AG09319 (cell line): ENCODE measurements around the gene CARS1.

Experiments
- DNase-seq: peaks from one replicate; pipeline ENCODE4 v3.0.0-alpha.2; 2010; ENCODE audit warnings: low read depth; ENCODE audit errors: extremely low read depth
- CTCF ChIP-seq: IDR thresholded peaks from 2 replicates; pipeline ENCODE4 v1.5.1; 2011; ENCODE audit warnings: low read depth, mild to moderate bottlenecking, inconsistent platforms, low read length, moderate library complexity

CARS1 gene

GRCh38 chr11:3057069-3057963, at the start of gene CARS1:
Gene CARS1, minus strand, starts transcription at chr11:3057423. Its CDS starts 56 bp downstream, at chr11:3057367.
- DNase-seq = peak; percentile 81
- TF ChIP-seq CTCF = no peak

GRCh38 chr11:3105791-3106735, 48.8 kb upstream of the CARS1 start:
- TF ChIP-seq CTCF = no peak
- DNase-seq = no peak

DNA sequence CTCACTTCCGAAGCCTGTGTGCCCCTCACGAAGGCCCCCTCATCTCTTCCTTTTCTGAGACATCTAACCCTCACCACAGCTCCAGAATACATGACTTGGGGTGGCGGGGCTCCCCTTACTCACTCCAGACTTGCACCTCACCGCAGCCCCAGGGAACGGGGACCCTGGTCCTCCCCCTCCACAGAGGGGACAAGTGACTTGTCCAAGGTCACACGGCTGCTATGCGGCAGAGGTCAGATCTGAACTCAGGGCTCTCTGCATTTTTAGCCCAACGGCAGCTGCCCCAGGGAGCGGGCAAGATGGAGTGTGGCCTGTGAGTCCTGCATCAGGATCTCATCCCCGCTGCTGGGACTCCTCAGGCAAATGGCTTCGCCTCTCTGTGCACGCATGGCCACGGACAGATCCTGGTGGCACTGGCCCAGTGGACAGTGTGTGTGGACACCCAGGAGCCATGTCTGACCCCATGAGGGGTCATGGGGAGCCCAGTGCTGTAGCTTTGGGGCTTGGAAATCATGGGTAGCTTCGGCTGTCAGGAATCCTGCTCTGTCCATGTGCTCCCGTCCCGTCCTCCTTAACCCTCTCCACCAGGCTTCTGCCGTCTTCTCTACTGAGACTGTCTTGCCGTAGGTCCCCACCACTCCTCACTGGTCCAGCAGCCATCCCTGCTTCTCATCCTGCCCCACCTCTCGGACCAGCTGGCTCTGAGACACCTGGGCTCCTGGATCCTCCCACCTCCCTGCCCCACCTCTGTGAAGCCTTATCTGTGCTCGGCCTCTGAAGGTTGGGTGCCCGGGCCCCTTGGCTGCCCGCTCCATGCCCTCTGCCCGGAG, 48.0 kb upstream of the CARS1 start:
- TF ChIP-seq CTCF = no peak
- DNase-seq = no peak

- DNase-seq = no peak
- TF ChIP-seq CTCF = no peak
Observed at GRCh38 chr11:3104051-3104714, 47.0 kb upstream of the CARS1 start.

DNA sequence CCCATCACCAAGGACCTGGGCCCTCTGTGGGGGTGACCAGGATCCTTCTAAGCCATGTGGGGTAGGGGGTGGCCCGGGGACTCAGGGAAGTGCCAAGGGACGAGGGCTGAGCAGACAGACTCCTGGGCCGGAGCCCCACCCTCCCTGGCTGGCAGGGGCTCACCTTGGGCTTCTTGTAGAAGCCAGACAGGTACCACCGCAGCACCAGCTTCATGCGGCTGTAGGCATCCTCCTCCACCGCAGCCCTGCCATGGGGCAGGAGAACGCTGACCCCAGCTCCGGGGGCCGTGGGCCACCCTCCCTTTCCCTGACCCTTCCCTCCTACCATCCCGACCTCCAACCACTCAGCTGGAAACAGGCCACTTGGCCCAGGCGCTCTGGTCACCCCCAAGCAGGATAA, 45.9 kb upstream of the CARS1 start:
- TF ChIP-seq CTCF = no peak
- DNase-seq = no peak

GRCh38 chr11:3102641-3102921, 45.4 kb upstream of the CARS1 start:
- no peak for DNase-seq
- no peak for TF ChIP-seq CTCF
